H1 (cell line): Measurements from ENCODE around the gene MT1B. TPM values are rescaled to one million over a fixed set of nuclear protein-coding genes. Genes with fewer than 3 reads are reported as not detected.

Experiments
- CTCF ChIA-PET: fragments of 300-600 bp; sonication (Branson Sonifier 250); formaldehyde crosslinking; loops from one replicate; lab custom pipeline; 2021; ENCODE audit not compliant: partially characterized antibody; lab: Charles Lee
- POLR2A ChIA-PET: fragments of 300-600 bp; sonication (Branson Sonifier 250); formaldehyde crosslinking; loops from one replicate; lab custom pipeline; 2021; ENCODE audit warnings: inconsistent platforms; ENCODE audit not compliant: partially characterized antibody; lab: Charles Lee
- DNase-seq, 2 experiments: peaks; one replicate each; pipeline versions ENCODE4 v3.0.0 to v3.0.0-alpha.2; 2010 to 2022; ENCODE audit warnings: low spot score in 2 of 2, low read depth in 1 of 2, mixed read lengths in 1 of 2
- FAIRE-seq: peaks from 2 replicates; lab custom pipeline; 2011; peaks lifted over from hg19 to GRCh38; lab: Jason Lieb, UNC
- H2AFZ ChIP-seq: 2 replicates; pipeline ENCODE4 v1.8.1; 2012; ENCODE audit warnings: low read length, inconsistent platforms
- H2AK5ac ChIP-seq: 2 replicates; pipeline ENCODE4 v1.6.1; 2013; ENCODE audit warnings: low read depth, low read length
- H2BK120ac ChIP-seq: replicated peaks from 2 replicates; pipeline ENCODE3; 2013; ENCODE audit warnings: low read depth, low read length, inconsistent platforms
- H2BK12ac ChIP-seq: 2 replicates; pipeline ENCODE4 v1.6.1; 2013; ENCODE audit warnings: low read depth, low read length
- H2BK15ac ChIP-seq: 2 replicates; pipeline ENCODE4 v1.6.1; 2013; ENCODE audit warnings: low read length
- H2BK20ac ChIP-seq: 2 replicates; pipeline ENCODE4 v1.6.1; 2013; ENCODE audit warnings: low read length
- H2BK5ac ChIP-seq: 2 replicates; pipeline ENCODE4 v1.6.1; 2013; ENCODE audit warnings: low read depth, low read length
- H3K14ac ChIP-seq: 2 replicates; pipeline ENCODE4 v1.6.1; 2013; ENCODE audit warnings: inconsistent platforms; ENCODE audit not compliant: insufficient read length
- H3K18ac ChIP-seq: 2 replicates; pipeline ENCODE4 v1.6.1; 2013; ENCODE audit warnings: low read length; ENCODE audit errors: extremely low read depth
- H3K23ac ChIP-seq: 2 replicates; pipeline ENCODE4 v1.6.1; 2013; ENCODE audit warnings: inconsistent platforms; ENCODE audit not compliant: insufficient read length
- H3K23me2 ChIP-seq: 2 replicates; pipeline ENCODE4 v1.6.1; 2013; ENCODE audit warnings: low read depth, low read length
- H3K27ac ChIP-seq: 2 replicates; pipeline ENCODE4 v1.6.1; 2011; ENCODE audit warnings: low read depth, low read length, inconsistent platforms
- H3K27me3 ChIP-seq, 4 experiments: replicated peaks in 1 of 4; 1 replicate in 1 of 4; 2 replicates in 3 of 4; pipeline versions ENCODE4 v1.6.1 to v1.8.1; 2011 to 2013; ENCODE audit warnings: low read length in 3 of 4, mild to moderate bottlenecking in 3 of 4, inconsistent platforms in 2 of 4, mixed read lengths in 2 of 4, moderate library complexity in 1 of 4; ENCODE audit not compliant: control insufficient read depth in 3 of 4, insufficient read depth in 3 of 4; ENCODE audit errors: extremely low read depth in 1 of 4
- H3K36me3 ChIP-seq, 4 experiments: 2 replicates each; pipeline versions ENCODE4 v1.6.1 to v1.8.1; 2011 to 2013; ENCODE audit warnings: mild to moderate bottlenecking in 4 of 4, low read length in 3 of 4, moderate library complexity in 2 of 4, control low read depth in 1 of 4, inconsistent platforms in 1 of 4; ENCODE audit not compliant: insufficient read depth in 4 of 4, control insufficient read depth in 2 of 4
- H3K4ac ChIP-seq: replicated peaks from 2 replicates; pipeline ENCODE3; 2013; ENCODE audit warnings: low read length, low read depth, mixed read lengths, inconsistent platforms; ENCODE audit not compliant: insufficient read length
- H3K4me1 ChIP-seq, 4 experiments: replicated peaks in 1 of 4; 1 replicate in 1 of 4; 2 replicates in 3 of 4; pipeline versions ENCODE4 v1.6.1 to v1.8.1; 2011 to 2013; ENCODE audit warnings: low read length in 3 of 4, inconsistent platforms in 2 of 4, mixed read lengths in 1 of 4; ENCODE audit not compliant: insufficient read depth in 4 of 4, control insufficient read depth in 3 of 4
- H3K4me2 ChIP-seq, 2 experiments: 2 replicates each; pipeline versions ENCODE4 v1.6.1 to v1.8.1; 2011 to 2013; ENCODE audit warnings: low read depth in 2 of 2, low read length in 2 of 2, control low read depth in 1 of 2, inconsistent platforms in 1 of 2, mild to moderate bottlenecking in 1 of 2; ENCODE audit not compliant: insufficient read depth in 1 of 2
- H3K4me3 ChIP-seq, 4 experiments: fragments of 200-600, 300-600 bp in 1 of 4; sonication (generic), shearing (Covaris generic), sonication (Bioruptor Twin) in 1 of 4; 2 replicates each; pipeline versions ENCODE4 v1.5.1 to v1.8.1; 2011 to 2016; ENCODE audit warnings: low read length in 4 of 4, low read depth in 3 of 4, control low read depth in 2 of 4, inconsistent platforms in 2 of 4, mild to moderate bottlenecking in 2 of 4, mixed read lengths in 1 of 4, moderate library complexity in 1 of 4; ENCODE audit not compliant: insufficient read depth in 2 of 4; ENCODE audit errors: extremely low read depth in 1 of 4
- H3K56ac ChIP-seq: replicated peaks from 2 replicates; pipeline ENCODE3; 2013; ENCODE audit warnings: low read depth, mild to moderate bottlenecking, mixed read lengths, low read length, inconsistent platforms; ENCODE audit not compliant: insufficient read length
- H3K79me1 ChIP-seq: 2 replicates; pipeline ENCODE4 v1.6.1; 2013; ENCODE audit warnings: low read depth, low read length, control low read depth
- H3K79me2 ChIP-seq, 2 experiments: 2 replicates each; pipeline versions ENCODE4 v1.6.1 to v1.8.1; 2012 to 2013; ENCODE audit warnings: low read length in 2 of 2, mild to moderate bottlenecking in 2 of 2, inconsistent platforms in 1 of 2; ENCODE audit not compliant: insufficient read depth in 2 of 2, control insufficient read depth in 1 of 2
- H3K9ac ChIP-seq, 4 experiments: replicated peaks in 1 of 4; 1 replicate in 1 of 4; 2 replicates in 3 of 4; pipeline versions ENCODE4 v1.6.1 to v1.8.1; 2011 to 2013; ENCODE audit warnings: low read depth in 3 of 4, low read length in 3 of 4, control low read depth in 2 of 4, mild to moderate bottlenecking in 2 of 4, moderate library complexity in 2 of 4, inconsistent platforms in 1 of 4; ENCODE audit errors: extremely low read depth in 1 of 4
- H3K9me3 ChIP-seq, 2 experiments: 2 replicates each; pipeline versions ENCODE4 v1.6.1 to v1.8.1; 2012 to 2013; ENCODE audit warnings: mild to moderate bottlenecking in 2 of 2, moderate library complexity in 2 of 2, control low read depth in 1 of 2, inconsistent platforms in 1 of 2, low read depth in 1 of 2, low read length in 1 of 2, mixed read lengths in 1 of 2; ENCODE audit not compliant: insufficient read depth in 2 of 2
- H4K20me1 ChIP-seq, 2 experiments: replicated peaks in 1 of 2; 2 replicates each; pipeline versions ENCODE3 to v1.8.1; 2011 to 2013; ENCODE audit warnings: inconsistent platforms in 2 of 2, low read length in 2 of 2, mild to moderate bottlenecking in 1 of 2; ENCODE audit not compliant: insufficient read depth in 2 of 2, control insufficient read depth in 1 of 2
- H4K5ac ChIP-seq: 2 replicates; pipeline ENCODE4 v1.6.1; 2013; ENCODE audit warnings: low read length, low read depth, mixed read lengths, inconsistent platforms; ENCODE audit not compliant: insufficient read length
- H4K8ac ChIP-seq: 2 replicates; pipeline ENCODE4 v1.8.0; 2013; ENCODE audit warnings: mild to moderate bottlenecking, moderate library complexity, low read length, inconsistent platforms; ENCODE audit not compliant: insufficient read depth; ENCODE audit errors: extremely low read depth
- H4K91ac ChIP-seq: replicated peaks from 2 replicates; pipeline ENCODE3; 2013; ENCODE audit warnings: low read length, mixed read lengths, inconsistent platforms; ENCODE audit not compliant: insufficient read length
- BACH1 ChIP-seq: IDR thresholded peaks from 2 replicates; pipeline ENCODE4 v1.6.1; 2012; ENCODE audit warnings: low read length, improper control_type of control experiment
- CREB1 ChIP-seq: IDR thresholded peaks from 2 replicates; pipeline ENCODE4 v1.6.1; 2012; ENCODE audit warnings: inconsistent platforms
- EP300 ChIP-seq, 2 experiments: IDR thresholded peaks; 1 replicate in 1 of 2; 2 replicates in 1 of 2; pipeline ENCODE4 v1.6.1; 2011 to 2012; ENCODE audit warnings: low read depth in 2 of 2, low read length in 2 of 2, mild to moderate bottlenecking in 2 of 2, borderline replicate concordance in 1 of 2, inconsistent platforms in 1 of 2, moderate library complexity in 1 of 2
- RBBP5 ChIP-seq: IDR thresholded peaks from 2 replicates; pipeline ENCODE4 v1.7.1; 2012; ENCODE audit warnings: low read depth, mild to moderate bottlenecking, inconsistent platforms, low read length, moderate library complexity, borderline replicate concordance
- RFX5 ChIP-seq: IDR thresholded peaks from 2 replicates; pipeline ENCODE4 v1.6.1; 2011; ENCODE audit warnings: low read depth, low read length, improper control_type of control experiment, borderline replicate concordance
- RXRA ChIP-seq: IDR thresholded peaks from 2 replicates; pipeline ENCODE4 v1.6.1; 2011; ENCODE audit warnings: low read depth, mild to moderate bottlenecking, low read length, moderate library complexity; ENCODE audit not compliant: insufficient read depth
- SIN3A ChIP-seq, 2 experiments: IDR thresholded peaks in 1 of 2; conservative IDR thresholded peaks in 1 of 2; 2 replicates each; pipeline ENCODE4 v1.6.1; 2011 to 2012; ENCODE audit warnings: low read length in 2 of 2, improper control_type of control experiment in 1 of 2, low read depth in 1 of 2, mild to moderate bottlenecking in 1 of 2
- SIX5 ChIP-seq: IDR thresholded peaks from 2 replicates; pipeline ENCODE4 v1.6.1; 2011; ENCODE audit warnings: mild to moderate bottlenecking, low read depth, low read length
- SUZ12 ChIP-seq: fragments of 200-600 bp; sonication (generic); IDR thresholded peaks from 2 replicates; pipeline ENCODE4 v1.6.1; 2012; ENCODE audit warnings: mild to moderate bottlenecking, inconsistent platforms, low read length, moderate library complexity, mixed read lengths
- TAF1 ChIP-seq: IDR thresholded peaks from 2 replicates; pipeline ENCODE4 v1.6.1; 2011; ENCODE audit warnings: mild to moderate bottlenecking, low read depth, low read length
- TEAD4 ChIP-seq: IDR thresholded peaks from 2 replicates; pipeline ENCODE4 v1.6.1; 2012; ENCODE audit warnings: low read depth, low read length, inconsistent platforms, mixed read lengths
- WGBS, 2 experiments: shearing (Covaris generic) in 1 of 2; methylation state at CpG; one replicate each; pipeline versions ENCODE4 v1.1.6 to v1.1.7; 2013 to 2015; ENCODE audit warnings: low lambda C conversion rate in 2 of 2, mixed read lengths in 2 of 2, inconsistent platforms in 1 of 2, low coverage in 1 of 2, missing lambda C conversion rate in 1 of 2; ENCODE audit not compliant: insufficient replicate concordance in 2 of 2, insufficient coverage in 1 of 2, insufficient read length in 1 of 2; ENCODE audit errors: extremely low coverage in 1 of 2, missing lambda C conversion rate in 1 of 2; 5-methylcytosine and 5-hydroxymethylcytosine counted together
- polyA plus RNA-seq, 7 experiments: library from polyadenylated mRNA; depleted of rRNA in 3 of 7; stranded (reverse) in 5 of 7; unstranded in 2 of 7; fragments of >200 nt in 5 of 7; fragments of 200-250 nt in 2 of 7; gene quantifications; 1 replicate in 5 of 7; 2 replicates in 1 of 7; 4 replicates in 1 of 7; pipeline versions ENCODE4 v1.2.1 to v1.2.3, GENCODE V29; 2011 to 2013; ENCODE audit warnings: missing spikeins in 2 of 7, mixed read lengths in 2 of 7
- total RNA-seq: library from RNA; stranded (reverse); fragmentation: NEBNext Ultra II Directional; extraction: Animal tissue kit (Norgen Biotek cat#: 25700); gene quantifications from 2 replicates; pipeline ENCODE4 v1.2.1, GENCODE V29; 2021

Gene MT1B
- total and polyA plus RNA-seq, 2 of the 8 experiments (the other 6 are each of a cell fraction or from before 2014, with no cell fraction given): not detected

DNA sequence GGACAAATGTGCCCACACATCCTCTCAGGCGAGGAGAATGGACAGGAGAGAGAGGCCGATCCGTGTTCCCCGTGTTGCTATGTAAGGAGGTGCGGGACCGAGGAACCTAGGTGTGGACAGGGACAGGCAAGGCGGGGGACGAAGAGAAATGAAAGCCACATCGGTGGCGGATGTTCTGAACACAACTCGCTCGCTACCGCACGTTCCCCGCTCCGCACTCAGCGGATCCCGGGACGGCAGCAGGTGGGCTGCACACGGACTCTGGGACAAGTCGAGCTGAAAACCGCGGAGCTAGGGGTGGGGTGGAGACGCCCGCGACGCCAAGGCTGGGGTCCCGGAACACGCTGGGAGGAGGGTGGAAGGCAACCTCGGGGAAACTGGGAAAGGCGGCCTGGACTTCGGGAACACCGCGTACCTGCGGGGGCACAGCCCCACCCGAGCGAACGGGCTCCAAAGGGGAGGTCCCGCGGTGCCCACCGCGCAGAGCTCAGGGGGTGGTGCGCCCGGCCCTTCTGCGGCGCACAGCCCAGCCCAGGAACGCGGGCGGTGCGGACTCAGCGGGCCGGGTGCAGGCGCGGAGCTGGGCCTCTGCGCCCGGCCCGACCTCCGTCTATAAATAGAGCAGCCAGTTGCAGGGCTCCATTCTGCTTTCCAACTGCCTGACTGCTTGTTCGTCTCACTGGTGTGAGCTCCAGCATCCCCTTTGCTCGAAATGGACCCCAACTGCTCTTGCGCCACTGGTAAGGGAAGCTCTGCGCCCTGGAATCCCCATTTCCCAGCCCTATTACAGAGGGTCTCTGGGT is 26.3 kb upstream of the MT1B start, which contains the start of gene MT1E:
Gene MT1E (plus strand): TSS at position 642 of the 803 bp plus-strand sequence. CDS start 71 bp downstream, at position 713.
- Histone ChIP-seq H2BK120ac (no peak within 1 kb of the TSS), H2AFZ (peak within 1 kb of the TSS; percentile 69; the same call in 1 of the 2 replicates), H3K9me3 (no peaks in the 10 kb centered on the region), H4K91ac (no peak within 1 kb of the TSS), H4K20me1 (peaks cover 0 to 15% of the 10 kb centered on the region in 2 experiments), H3K36me3 (no peaks in the 10 kb centered on the region), H3K79me1 (no peaks in the 10 kb centered on the region), H3K23ac (no peak within 1 kb of the TSS), H3K27ac (no peak within 1 kb of the TSS), H2AK5ac (0 out of 2 replicates have a peak within 1 kb of the TSS, but pooled peaks have one; percentile 72), H4K8ac (peak within 1 kb of the TSS; percentile 75), H3K18ac (peak within 1 kb of the TSS; percentile 66), H2BK20ac (no peak within 1 kb of the TSS), H3K4me1 (peaks cover 0 to 17% (median 14%) of the 10 kb centered on the region in 4 experiments; a peak in 6 of 7 replicates), H4K5ac (no peak within 1 kb of the TSS), H3K79me2 (no peaks in the 10 kb centered on the region), H3K23me2 (peaks cover 5% of the 10 kb centered on the region; the same call in 1 of the 2 replicates), H3K4me2 (peak within 1 kb of the TSS; percentile 90 to 94), H2BK5ac (no peak within 1 kb of the TSS; the same call in 1 of the 2 replicates), H3K4ac (no peak within 1 kb of the TSS), H3K56ac (no peak within 1 kb of the TSS), H2BK12ac (peak within 1 kb of the TSS; percentile 87; the same call in 1 of the 2 replicates), H3K14ac (no peak within 1 kb of the TSS), H3K4me3 (peak within 1 kb of the TSS; percentile 26 to 61 (median 46)), H3K9ac (no peak within 1 kb of the TSS), H2BK15ac (peak within 1 kb of the TSS; percentile 40; the same call in 1 of the 2 replicates), H3K27me3 (peaks cover 53 to 86% (median 82%) of the 10 kb centered on the region in 4 experiments)
- DNase-seq: peak in 1 of 2 experiments; percentile 66
- no peak for FAIRE-seq
- ChIA-PET POLR2A (interaction anchor here (0.8 to 4.7 kb wide), 26 partner anchors 9 to 306 kb away, joined by 3 to 66 read pairs (median 6); partner anchors contain the start of genes HERPUD1, MT1A, MT1F and MT1G), CTCF (interaction anchor here (0.7 to 3.0 kb wide), 14 partner anchors 9 to 111 kb away, joined by 3 to 12 read pairs (median 5); partner anchors contain the start of genes MT1A and MT1H)
- 2% methylated on average over 62 of the region's 62 CpGs; no CpG with 5 or more reads in 1 of the 2 experiments for WGBS, 2 experiments
- TF ChIP-seq RFX5: no peak
- no peak for TF ChIP-seq SIN3A (conservative IDR thresholded peaks at IDR 0.05 in 1 of 2, IDR thresholded peaks at IDR 0.05 in 1 of 2; ENCODE audit: low read depth in 1 of 2, low read length in 2 of 2)
- no peak for TF ChIP-seq TEAD4
- TF ChIP-seq SUZ12: peak; percentile 96
- 0 out of 2 replicates have a peak, but pooled peaks have one; percentile 11 for TF ChIP-seq CREB1
- no peak for TF ChIP-seq EP300 (IDR thresholded peaks at IDR 0.05; ENCODE audit: borderline replicate concordance in 1 of 2, low read depth in 2 of 2, low read length in 2 of 2)
- TF ChIP-seq SIX5: no peak
- 0 out of 2 replicates have a peak, but pooled peaks have one; percentile 41 for TF ChIP-seq TAF1
- no peak for TF ChIP-seq BACH1
- TF ChIP-seq RBBP5: 0 out of 2 replicates have a peak, but pooled peaks have one; percentile 64
- no peak for TF ChIP-seq RXRA
